SK-N-SH (cell line): ENCODE results near the gene NEU2.

Source experiments
- EP300 ChIP-seq, 2 experiments: IDR thresholded peaks; 2 replicates each; pipeline versions ENCODE4 v1.4.0 to v1.6.1; 2012; ENCODE audit warnings: borderline replicate concordance in 1 of 2, low read depth in 1 of 2, low read length in 1 of 2
- JUND ChIP-seq: IDR thresholded peaks from 2 replicates; pipeline ENCODE4 v1.4.0; 2012
- POLR2AphosphoS5 ChIP-seq: IDR thresholded peaks from 2 replicates; pipeline ENCODE4 v1.6.1; 2012; ENCODE audit warnings: low read depth, low read length
- RAD21 ChIP-seq: IDR thresholded peaks from 2 replicates; pipeline ENCODE4 v1.6.1; 2012; ENCODE audit warnings: mild to moderate bottlenecking, low read length
- RCOR1 ChIP-seq: fragments of 150-350 bp; IDR thresholded peaks from 2 replicates; pipeline ENCODE4 v1.6.1; 2017; ENCODE audit warnings: antibody characterized with exemption, low read length
- TEAD4 ChIP-seq: IDR thresholded peaks from 2 replicates; pipeline ENCODE4 v1.4.0; 2012; ENCODE audit warnings: mild to moderate bottlenecking, borderline replicate concordance; ENCODE audit not compliant: insufficient read depth
- TF ChIP-seq, protein P1 (sequence below): fragments of 200-600 bp; sonication (generic); IDR thresholded peaks from 2 replicates; pipeline ENCODE4 v1.6.1; 2017; ENCODE audit warnings: antibody characterized with exemption, mild to moderate bottlenecking, moderate library complexity
- TF ChIP-seq, protein P2 (sequence below): fragments of 150-350 bp; IDR thresholded peaks from 2 replicates; pipeline ENCODE4 v1.6.1; 2017; ENCODE audit warnings: antibody characterized with exemption, low read length, low read depth, borderline replicate concordance
- TF ChIP-seq, protein P3 (sequence below): IDR thresholded peaks from 2 replicates; pipeline ENCODE4 v1.4.0; 2012; ENCODE audit warnings: low read depth, borderline replicate concordance
- TF ChIP-seq, protein P4 (sequence below): IDR thresholded peaks from 2 replicates; pipeline ENCODE4 v1.4.0; 2012; ENCODE audit warnings: low read depth

DNA sequence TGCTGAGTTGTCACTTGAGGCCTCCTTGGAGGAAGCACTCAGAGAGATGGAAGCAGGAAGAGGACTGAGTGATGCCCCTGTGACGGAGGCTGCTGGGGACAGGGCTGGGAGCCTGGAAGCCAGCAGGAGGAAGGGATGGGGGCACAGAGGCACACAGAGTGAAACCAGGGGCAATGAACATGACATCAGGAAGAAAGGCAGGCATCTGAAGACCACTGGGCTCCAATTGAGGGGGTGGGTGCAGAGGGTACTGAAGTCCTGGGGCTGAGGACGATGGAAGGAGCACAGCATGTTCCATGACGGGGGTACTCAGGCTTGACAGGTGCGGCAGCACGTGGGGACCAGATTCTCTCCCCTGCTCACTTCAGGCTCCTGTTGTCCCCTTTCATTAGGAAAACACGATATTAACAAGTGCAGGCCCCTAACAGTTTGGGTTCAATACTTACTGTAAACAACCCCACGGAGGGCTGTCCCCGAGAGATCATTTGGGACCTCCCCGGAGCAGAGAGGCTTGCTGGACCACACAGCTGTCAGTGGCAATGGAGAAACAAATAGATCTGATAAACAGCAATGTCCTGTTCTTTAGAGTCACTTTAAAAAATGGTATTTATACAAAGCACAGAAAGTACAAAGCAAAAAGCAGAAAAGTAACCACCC lies 36.4 kb downstream of the NEU2 start:
- TF ChIP-seq, protein P1, sequence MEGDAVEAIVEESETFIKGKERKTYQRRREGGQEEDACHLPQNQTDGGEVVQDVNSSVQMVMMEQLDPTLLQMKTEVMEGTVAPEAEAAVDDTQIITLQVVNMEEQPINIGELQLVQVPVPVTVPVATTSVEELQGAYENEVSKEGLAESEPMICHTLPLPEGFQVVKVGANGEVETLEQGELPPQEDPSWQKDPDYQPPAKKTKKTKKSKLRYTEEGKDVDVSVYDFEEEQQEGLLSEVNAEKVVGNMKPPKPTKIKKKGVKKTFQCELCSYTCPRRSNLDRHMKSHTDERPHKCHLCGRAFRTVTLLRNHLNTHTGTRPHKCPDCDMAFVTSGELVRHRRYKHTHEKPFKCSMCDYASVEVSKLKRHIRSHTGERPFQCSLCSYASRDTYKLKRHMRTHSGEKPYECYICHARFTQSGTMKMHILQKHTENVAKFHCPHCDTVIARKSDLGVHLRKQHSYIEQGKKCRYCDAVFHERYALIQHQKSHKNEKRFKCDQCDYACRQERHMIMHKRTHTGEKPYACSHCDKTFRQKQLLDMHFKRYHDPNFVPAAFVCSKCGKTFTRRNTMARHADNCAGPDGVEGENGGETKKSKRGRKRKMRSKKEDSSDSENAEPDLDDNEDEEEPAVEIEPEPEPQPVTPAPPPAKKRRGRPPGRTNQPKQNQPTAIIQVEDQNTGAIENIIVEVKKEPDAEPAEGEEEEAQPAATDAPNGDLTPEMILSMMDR: no peak
- TF ChIP-seq RAD21: no peak
- TF ChIP-seq, protein P2, sequence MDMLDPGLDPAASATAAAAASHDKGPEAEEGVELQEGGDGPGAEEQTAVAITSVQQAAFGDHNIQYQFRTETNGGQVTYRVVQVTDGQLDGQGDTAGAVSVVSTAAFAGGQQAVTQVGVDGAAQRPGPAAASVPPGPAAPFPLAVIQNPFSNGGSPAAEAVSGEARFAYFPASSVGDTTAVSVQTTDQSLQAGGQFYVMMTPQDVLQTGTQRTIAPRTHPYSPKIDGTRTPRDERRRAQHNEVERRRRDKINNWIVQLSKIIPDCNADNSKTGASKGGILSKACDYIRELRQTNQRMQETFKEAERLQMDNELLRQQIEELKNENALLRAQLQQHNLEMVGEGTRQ: no peak
- no peak for TF ChIP-seq EP300 (IDR thresholded peaks at IDR 0.05; ENCODE audit: borderline replicate concordance in 1 of 2, low read depth in 1 of 2, low read length in 1 of 2)
- TF ChIP-seq, protein P3, sequence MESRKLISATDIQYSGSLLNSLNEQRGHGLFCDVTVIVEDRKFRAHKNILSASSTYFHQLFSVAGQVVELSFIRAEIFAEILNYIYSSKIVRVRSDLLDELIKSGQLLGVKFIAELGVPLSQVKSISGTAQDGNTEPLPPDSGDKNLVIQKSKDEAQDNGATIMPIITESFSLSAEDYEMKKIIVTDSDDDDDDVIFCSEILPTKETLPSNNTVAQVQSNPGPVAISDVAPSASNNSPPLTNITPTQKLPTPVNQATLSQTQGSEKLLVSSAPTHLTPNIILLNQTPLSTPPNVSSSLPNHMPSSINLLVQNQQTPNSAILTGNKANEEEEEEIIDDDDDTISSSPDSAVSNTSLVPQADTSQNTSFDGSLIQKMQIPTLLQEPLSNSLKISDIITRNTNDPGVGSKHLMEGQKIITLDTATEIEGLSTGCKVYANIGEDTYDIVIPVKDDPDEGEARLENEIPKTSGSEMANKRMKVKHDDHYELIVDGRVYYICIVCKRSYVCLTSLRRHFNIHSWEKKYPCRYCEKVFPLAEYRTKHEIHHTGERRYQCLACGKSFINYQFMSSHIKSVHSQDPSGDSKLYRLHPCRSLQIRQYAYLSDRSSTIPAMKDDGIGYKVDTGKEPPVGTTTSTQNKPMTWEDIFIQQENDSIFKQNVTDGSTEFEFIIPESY: no peak
- TF ChIP-seq RCOR1: no peak
- TF ChIP-seq POLR2AphosphoS5: no peak
- TF ChIP-seq JUND: no peak
- TF ChIP-seq, protein P4, sequence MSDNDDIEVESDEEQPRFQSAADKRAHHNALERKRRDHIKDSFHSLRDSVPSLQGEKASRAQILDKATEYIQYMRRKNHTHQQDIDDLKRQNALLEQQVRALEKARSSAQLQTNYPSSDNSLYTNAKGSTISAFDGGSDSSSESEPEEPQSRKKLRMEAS: no peak
- TF ChIP-seq TEAD4: no peak
